ENCODE measurements around the gene SLC16A8. TPM values are rescaled to one million over a fixed set of nuclear protein-coding genes. Genes with fewer than 3 reads are reported as not detected.

The SLC16A8 gene
- total and polyA plus RNA-seq, 9 of the 15 experiments (the other 6 are each of a cell fraction or from before 2014, with no cell fraction given), result not detected

- Histone ChIP-seq H3K27ac (ENCODE audit: extremely low read depth, low read depth, low read length) (no peak overlapping the region), H3K4me2 (ENCODE audit: insufficient read depth, low read length) (no peak overlapping the region), H3K9me1 (ENCODE audit: control insufficient read depth, insufficient read depth, low read length) (no peaks in the 10 kb centered on the region), H3K9ac (ENCODE audit: insufficient read depth in 1 of 2, low read depth in 2 of 2, low read length in 2 of 2) (no peak overlapping the region), H3K27me3 (ENCODE audit: control insufficient read depth in 2 of 2, insufficient read depth in 2 of 2, low read length in 2 of 2) (peaks cover 2 to 34% of the 10 kb centered on the region in 2 experiments; a peak in 2 of 5 replicates), H4K20me1 (replicated peaks; ENCODE audit: control insufficient read depth, insufficient read depth, low read length) (no peaks in the 10 kb centered on the region), H3K36me3 (ENCODE audit: control insufficient read depth, insufficient read depth, low read length) (no peaks in the 10 kb centered on the region), H2AFZ (ENCODE audit: low read depth, low read length) (no peak overlapping the region), H3K9me3 (replicated peaks; ENCODE audit: control insufficient read depth, insufficient read depth, low read depth, low read length) (no peaks in the 10 kb centered on the region), H3K4me3 (no peak overlapping the region), H3K4me1 (replicated peaks in 1 of 2; ENCODE audit: control insufficient read depth in 2 of 2, insufficient read depth in 2 of 2, low read length in 2 of 2) (peaks cover 0 to 47% of the 10 kb centered on the region in 2 experiments; a peak in 2 of 5 replicates), H3K79me2 (ENCODE audit: control insufficient read depth, insufficient read depth, low read length) (no peaks in the 10 kb centered on the region)
- in situ Hi-C loops (cut with MboI), result no loop called here
- WGBS (ENCODE audit: insufficient coverage, low coverage, missing lambda C conversion rate), result 0% methylated on average over 1 of the region's 7 CpGs
- no peak for FAIRE-seq
- no TSS peak for BruUV-seq (replicated peaks)
- ChIA-PET POLR2A (interaction anchor here (0.7 kb wide), 1 partner anchor 130 kb away, joined by 4 read pairs; no protein-coding TSS in a partner anchor), CTCF (ENCODE audit: low intra/inter-chr PET ratio) (no interaction called here)
- no peak for ATAC-seq
- intact Hi-C loops (cut with micrococcal nuclease), result no loop called here
- DNase-seq (ENCODE audit: extremely low read depth in 1 of 4, low spot score in 3 of 4), result no peak
- no peak for TF ChIP-seq SMARCB1 (IDR thresholded peaks at IDR 0.05; ENCODE audit: insufficient read length, low read depth)
- no peak for TF ChIP-seq KLF16 (IDR thresholded peaks at IDR 0.05)
- no peak for TF ChIP-seq ARID2 (IDR thresholded peaks at IDR 0.05)
- TF ChIP-seq, protein P1, sequence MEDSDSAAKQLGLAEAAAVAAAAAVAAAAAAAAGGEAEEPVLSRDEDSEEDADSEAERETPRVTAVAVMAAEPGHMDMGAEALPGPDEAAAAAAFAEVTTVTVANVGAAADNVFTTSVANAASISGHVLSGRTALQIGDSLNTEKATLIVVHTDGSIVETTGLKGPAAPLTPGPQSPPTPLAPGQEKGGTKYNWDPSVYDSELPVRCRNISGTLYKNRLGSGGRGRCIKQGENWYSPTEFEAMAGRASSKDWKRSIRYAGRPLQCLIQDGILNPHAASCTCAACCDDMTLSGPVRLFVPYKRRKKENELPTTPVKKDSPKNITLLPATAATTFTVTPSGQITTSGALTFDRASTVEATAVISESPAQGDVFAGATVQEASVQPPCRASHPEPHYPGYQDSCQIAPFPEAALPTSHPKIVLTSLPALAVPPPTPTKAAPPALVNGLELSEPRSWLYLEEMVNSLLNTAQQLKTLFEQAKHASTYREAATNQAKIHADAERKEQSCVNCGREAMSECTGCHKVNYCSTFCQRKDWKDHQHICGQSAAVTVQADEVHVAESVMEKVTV (CRISPR knock-in tag; IDR thresholded peaks at IDR 0.05), result no peak
- TF ChIP-seq ZBTB40 (IDR thresholded peaks at IDR 0.05), result no peak
- TF ChIP-seq ZBTB40 (CRISPR knock-in tag; IDR thresholded peaks at IDR 0.05), result no peak
- no peak for TF ChIP-seq NCOA1 (IDR thresholded peaks at IDR 0.05; ENCODE audit: low read depth)
- TF ChIP-seq HDAC3 (IDR thresholded peaks at IDR 0.05; ENCODE audit: borderline replicate concordance, partially characterized antibody), result no peak
- TF ChIP-seq ZNF232 (CRISPR knock-in tag; IDR thresholded peaks at IDR 0.05), result no peak
- TF ChIP-seq, protein P2, sequence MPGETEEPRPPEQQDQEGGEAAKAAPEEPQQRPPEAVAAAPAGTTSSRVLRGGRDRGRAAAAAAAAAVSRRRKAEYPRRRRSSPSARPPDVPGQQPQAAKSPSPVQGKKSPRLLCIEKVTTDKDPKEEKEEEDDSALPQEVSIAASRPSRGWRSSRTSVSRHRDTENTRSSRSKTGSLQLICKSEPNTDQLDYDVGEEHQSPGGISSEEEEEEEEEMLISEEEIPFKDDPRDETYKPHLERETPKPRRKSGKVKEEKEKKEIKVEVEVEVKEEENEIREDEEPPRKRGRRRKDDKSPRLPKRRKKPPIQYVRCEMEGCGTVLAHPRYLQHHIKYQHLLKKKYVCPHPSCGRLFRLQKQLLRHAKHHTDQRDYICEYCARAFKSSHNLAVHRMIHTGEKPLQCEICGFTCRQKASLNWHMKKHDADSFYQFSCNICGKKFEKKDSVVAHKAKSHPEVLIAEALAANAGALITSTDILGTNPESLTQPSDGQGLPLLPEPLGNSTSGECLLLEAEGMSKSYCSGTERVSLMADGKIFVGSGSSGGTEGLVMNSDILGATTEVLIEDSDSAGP (CRISPR knock-in tag; IDR thresholded peaks at IDR 0.05), result no peak
- no peak for TF ChIP-seq ARHGAP35 (IDR thresholded peaks at IDR 0.05; ENCODE audit: partially characterized antibody)
- TF ChIP-seq TEAD1 (CRISPR knock-in tag; IDR thresholded peaks at IDR 0.05), result no peak
Measured at GRCh38 chr22:38079804-38080203, 4.2 kb downstream of the SLC16A8 start.
